ENCODE results near the gene SUSD3. TPM values are rescaled to one million over a fixed set of nuclear protein-coding genes. Genes with fewer than 3 reads are reported as not detected.

The SUSD3 gene
- total RNA-seq, 1 experiment from 2014 or later: 2.2 TPM

DNA sequence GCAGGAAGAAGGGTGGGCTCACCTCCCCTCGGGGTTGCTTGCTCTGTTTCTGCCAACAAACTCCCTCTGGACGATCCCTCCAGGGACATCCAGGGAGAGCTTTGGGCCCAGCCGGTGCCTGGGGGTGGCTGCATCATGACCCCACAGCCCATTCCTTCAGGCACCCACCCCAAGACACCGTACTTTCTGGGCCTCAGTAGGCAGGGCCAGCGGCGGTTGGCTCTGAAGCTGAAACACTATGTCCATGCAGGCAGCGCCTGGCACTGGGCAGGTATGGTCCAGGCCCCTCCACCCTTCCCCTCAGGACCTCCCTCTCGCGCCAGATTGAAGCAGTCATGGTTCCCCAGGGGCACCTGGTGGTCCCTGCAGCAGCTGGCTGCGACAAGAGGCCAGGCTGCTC, 18.5 kb upstream of the SUSD3 start:
- no peaks in the 10 kb centered on the region for H3K36me3 ChIP-seq (ENCODE audit: control insufficient read depth, insufficient read depth, low read length)
- DNase-seq: no peak
- Mint-ChIP-seq H3K4me3 (ENCODE audit: unreplicated experiment) (no peak overlapping the region), H3K27me3 (ENCODE audit: insufficient read depth, unreplicated experiment) (no peaks in the 10 kb centered on the region), H3K9me3 (ENCODE audit: unreplicated experiment) (no peaks in the 10 kb centered on the region), H3K36me3 (ENCODE audit: insufficient read depth, unreplicated experiment) (peaks cover 7% of the 10 kb centered on the region), H3K4me1 (ENCODE audit: low read depth, unreplicated experiment) (no peaks in the 10 kb centered on the region), H3K27ac (ENCODE audit: unreplicated experiment) (no peak overlapping the region)
- H3K9me3 ChIP-seq: no peaks in the 10 kb centered on the region
- intact Hi-C loops (cut with micrococcal nuclease; ENCODE audit: unreplicated experiment): no loop called here
- BruUV-seq (replicated peaks): no TSS peak
- POLR2A ChIA-PET: no interaction called here
- no peaks in the 10 kb centered on the region for H3K4me1 ChIP-seq
- CTCF ChIA-PET: no interaction called here
- H3K4me3 ChIP-seq (ENCODE audit: low read depth, low read length): no peak overlapping the region
- no peaks in the 10 kb centered on the region for H3K27me3 ChIP-seq (replicated peaks; ENCODE audit: control insufficient read depth, insufficient read depth, low read length)
- no peak for TF ChIP-seq CTCF (IDR thresholded peaks at IDR 0.05; ENCODE audit: insufficient read depth in 1 of 2, low read depth in 1 of 2, low read length in 1 of 2, severe bottlenecking in 1 of 2, unreplicated experiment in 1 of 2)

DNA sequence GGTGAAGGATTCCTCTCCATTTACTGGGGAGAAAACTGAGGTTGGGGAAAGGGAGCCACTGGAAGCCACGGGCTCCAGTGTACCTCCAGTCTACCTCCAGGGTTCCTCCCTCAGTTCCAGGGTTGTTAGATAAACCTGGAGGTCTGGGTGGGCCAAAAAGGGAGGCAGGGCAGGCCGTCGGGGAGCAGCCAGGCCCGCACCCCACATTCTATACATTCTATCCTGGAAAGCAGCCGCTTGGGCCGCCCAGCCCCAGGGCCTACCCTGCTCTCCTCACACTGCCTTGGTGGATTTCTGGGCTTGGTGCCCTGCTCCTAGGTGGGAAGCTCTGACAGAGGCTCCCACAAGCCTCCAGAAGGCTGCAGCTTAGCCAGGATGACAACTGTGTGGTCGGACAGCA, 18.1 kb upstream of the SUSD3 start:
- H3K4me1 Mint-ChIP-seq (ENCODE audit: low read depth, unreplicated experiment): no peaks in the 10 kb centered on the region
- no peaks in the 10 kb centered on the region for H3K9me3 Mint-ChIP-seq (ENCODE audit: unreplicated experiment)
- H3K4me1 ChIP-seq: no peaks in the 10 kb centered on the region
- H3K4me3 ChIP-seq (ENCODE audit: low read depth, low read length): no peak overlapping the region
- BruUV-seq (replicated peaks): no TSS peak
- CTCF ChIA-PET: no interaction called here
- no peaks in the 10 kb centered on the region for H3K36me3 ChIP-seq (ENCODE audit: control insufficient read depth, insufficient read depth, low read length)
- no peak for DNase-seq
- H3K27me3 ChIP-seq (replicated peaks; ENCODE audit: control insufficient read depth, insufficient read depth, low read length): no peaks in the 10 kb centered on the region
- TF ChIP-seq CTCF (IDR thresholded peaks at IDR 0.05; ENCODE audit: insufficient read depth in 1 of 2, low read depth in 1 of 2, low read length in 1 of 2, severe bottlenecking in 1 of 2, unreplicated experiment in 1 of 2): no peak
- H3K36me3 Mint-ChIP-seq (ENCODE audit: insufficient read depth, unreplicated experiment): peaks cover 7% of the 10 kb centered on the region
- H3K27ac Mint-ChIP-seq (ENCODE audit: unreplicated experiment): no peak overlapping the region
- POLR2A ChIA-PET: no interaction called here
- intact Hi-C loops (cut with micrococcal nuclease; ENCODE audit: unreplicated experiment): no loop called here
- H3K9me3 ChIP-seq: no peaks in the 10 kb centered on the region
- H3K27me3 Mint-ChIP-seq (ENCODE audit: insufficient read depth, unreplicated experiment): no peaks in the 10 kb centered on the region
- no peak overlapping the region for H3K4me3 Mint-ChIP-seq (ENCODE audit: unreplicated experiment)

DNA sequence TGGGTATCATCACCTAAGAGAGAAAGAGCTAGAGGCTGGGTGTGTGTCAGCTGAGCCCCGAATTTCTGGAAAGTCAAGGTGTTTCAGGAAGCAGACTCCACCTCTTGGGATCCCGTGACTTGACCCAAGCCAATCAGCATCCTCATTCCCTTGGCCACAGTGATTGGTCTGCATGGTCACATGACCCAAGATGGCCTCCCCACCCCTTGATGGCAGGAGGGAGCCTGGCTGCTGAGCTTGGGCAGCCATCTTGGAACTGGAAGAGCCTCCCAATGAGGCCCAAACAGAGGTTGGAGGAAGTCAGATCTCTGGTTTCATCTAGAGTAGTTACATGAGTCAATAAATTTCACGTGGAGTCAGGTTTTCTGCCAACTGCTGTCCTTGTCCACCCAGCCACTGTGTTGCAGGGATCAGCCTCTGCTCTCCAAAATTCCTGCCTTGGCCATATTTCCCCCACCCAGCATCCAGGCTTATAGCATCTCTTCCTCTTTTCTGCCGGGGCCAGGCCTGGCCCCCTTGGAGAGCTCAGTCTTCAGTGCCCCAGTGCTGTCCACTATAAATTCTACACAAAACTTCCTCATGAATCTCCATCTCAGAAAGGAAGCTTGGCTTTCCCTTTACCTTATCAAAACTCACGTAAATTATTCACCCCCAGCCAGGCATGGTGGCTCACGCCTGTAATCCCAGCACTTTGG, 17.2 kb upstream of the SUSD3 start:
- Mint-ChIP-seq H3K4me1 (ENCODE audit: low read depth, unreplicated experiment) (no peaks in the 10 kb centered on the region), H3K27me3 (ENCODE audit: insufficient read depth, unreplicated experiment) (no peaks in the 10 kb centered on the region), H3K9me3 (ENCODE audit: unreplicated experiment) (no peaks in the 10 kb centered on the region), H3K36me3 (ENCODE audit: insufficient read depth, unreplicated experiment) (peaks cover 7% of the 10 kb centered on the region), H3K27ac (ENCODE audit: unreplicated experiment) (no peak overlapping the region), H3K4me3 (ENCODE audit: unreplicated experiment) (no peak overlapping the region)
- Histone ChIP-seq H3K4me3 (ENCODE audit: low read depth, low read length) (no peak overlapping the region), H3K9me3 (no peaks in the 10 kb centered on the region), H3K36me3 (ENCODE audit: control insufficient read depth, insufficient read depth, low read length) (no peaks in the 10 kb centered on the region), H3K4me1 (no peaks in the 10 kb centered on the region), H3K27me3 (replicated peaks; ENCODE audit: control insufficient read depth, insufficient read depth, low read length) (no peaks in the 10 kb centered on the region)
- intact Hi-C loops (cut with micrococcal nuclease; ENCODE audit: unreplicated experiment): no loop called here
- no peak for DNase-seq
- no peak for TF ChIP-seq CTCF (IDR thresholded peaks at IDR 0.05; ENCODE audit: insufficient read depth in 1 of 2, low read depth in 1 of 2, low read length in 1 of 2, severe bottlenecking in 1 of 2, unreplicated experiment in 1 of 2)
- ChIA-PET POLR2A (no interaction called here), CTCF (no interaction called here)
- no TSS peak for BruUV-seq (replicated peaks)
